Erythroblast (primary cell): Measurements from ENCODE around the gene TCEAL2.
"Not testable (repeated sequence)": the region's sequence is repeated elsewhere in the genome, so short reads cannot be mapped to it uniquely, and the experiment has no call there.

Experiments
- DNase-seq, 2 experiments: peaks; one replicate each; lab custom pipeline; 2025; lab: John Stamatoyannopoulos, UW
- GATA1 ChIP-seq: IDR thresholded peaks from 2 replicates; pipeline ENCODE4 v1.6.1; 2011; ENCODE audit warnings: low read depth, mild to moderate bottlenecking, control low read depth, low read length, moderate library complexity
- POLR2A ChIP-seq: IDR thresholded peaks from 2 replicates; pipeline ENCODE4 v1.6.1; 2011; ENCODE audit warnings: mild to moderate bottlenecking, low read length

The TCEAL2 gene

GRCh38 chrX:102125436-102125835 is at the start of gene TCEAL2:
TSS of gene TCEAL2 (plus strand) at chrX:102125679. CDS start at chrX:102126831, 1,152 bp downstream.
- DNase-seq = not testable (repeated sequence)

- no peak for TF ChIP-seq POLR2A
- TF ChIP-seq GATA1 = no peak
- no peak for DNase-seq
These were observed 48.1 kb upstream of the TCEAL2 start for GRCh38 chrX:102077426-102077825.

GRCh38 chrX:102085706-102086105 is 39.8 kb upstream of the TCEAL2 start:
- peak; percentile 0 to 12 for DNase-seq
- TF ChIP-seq POLR2A (no peak), GATA1 (no peak)

GRCh38 chrX:102113367-102113766 is 12.1 kb upstream of the TCEAL2 start:
- TF ChIP-seq GATA1 (no peak), POLR2A (no peak)
- DNase-seq = no peak

DNA sequence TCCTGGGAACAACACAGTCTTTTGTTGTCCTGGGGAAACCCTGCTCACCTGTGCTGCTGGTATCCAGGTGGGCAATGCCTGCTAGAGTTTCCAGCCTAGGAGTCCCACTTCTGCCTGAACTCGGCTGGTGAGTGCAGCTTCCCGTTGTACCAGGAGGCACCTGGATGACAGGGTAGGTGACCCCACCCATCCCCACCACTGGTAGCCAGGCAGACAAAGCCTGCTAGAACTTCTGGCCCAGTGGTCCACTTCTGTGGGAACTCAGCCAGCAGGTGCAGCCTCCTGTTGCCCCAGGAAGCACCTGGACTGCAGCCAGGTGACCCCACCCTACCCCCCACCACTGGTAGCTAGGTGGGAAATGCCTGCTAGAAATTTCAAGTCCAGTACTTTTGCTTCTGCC is 9.7 kb upstream of the TCEAL2 start:
- no peak for TF ChIP-seq POLR2A
- no peak for TF ChIP-seq GATA1
- no peak for DNase-seq

- not testable (repeated sequence) for DNase-seq
These were observed 465 bp upstream of the TCEAL2 start for GRCh38 chrX:102125014-102125413.

GRCh38 chrX:102126080-102126818 is 770 bp downstream of the TCEAL2 start:
- not testable (repeated sequence) for DNase-seq

DNA sequence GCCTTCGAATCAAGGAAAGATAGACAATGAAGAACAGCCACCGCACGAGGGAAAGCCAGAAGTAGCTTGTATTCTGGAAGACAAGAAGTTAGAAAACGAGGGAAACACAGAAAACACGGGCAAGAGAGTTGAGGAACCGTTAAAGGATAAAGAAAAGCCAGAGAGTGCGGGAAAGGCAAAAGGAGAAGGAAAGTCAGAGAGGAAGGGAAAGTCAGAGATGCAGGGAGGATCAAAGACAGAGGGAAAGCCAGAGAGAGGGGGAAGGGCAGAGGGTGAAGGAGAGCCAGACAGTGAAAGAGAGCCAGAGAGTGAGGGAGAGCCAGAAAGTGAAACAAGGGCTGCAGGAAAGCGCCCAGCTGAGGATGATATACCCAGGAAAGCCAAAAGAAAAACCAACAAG is 1.4 kb downstream of the TCEAL2 start:
- no peak for DNase-seq
- no peak for TF ChIP-seq POLR2A
- no peak for TF ChIP-seq GATA1

DNA sequence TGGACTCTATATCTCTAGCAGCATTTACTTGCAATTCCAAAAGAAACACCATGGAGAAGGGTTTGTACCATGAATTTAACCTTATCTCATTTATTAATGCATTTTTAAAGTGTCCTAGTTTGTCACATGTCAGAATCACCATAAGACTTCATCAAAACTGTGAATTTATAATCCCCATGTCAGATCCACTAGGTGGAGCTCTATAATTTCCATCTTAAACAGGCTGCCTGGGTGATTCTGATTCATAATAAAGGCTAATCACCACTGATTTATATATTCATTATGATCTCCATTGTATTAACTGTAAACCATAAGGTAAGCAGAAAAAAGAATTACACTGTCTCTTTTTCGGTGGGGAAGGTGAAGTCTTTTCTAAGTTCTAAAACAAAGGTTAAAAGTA is 4.0 kb downstream of the TCEAL2 start:
- TF ChIP-seq POLR2A (no peak), GATA1 (no peak)
- peak; percentile 0 to 3 for DNase-seq

DNA sequence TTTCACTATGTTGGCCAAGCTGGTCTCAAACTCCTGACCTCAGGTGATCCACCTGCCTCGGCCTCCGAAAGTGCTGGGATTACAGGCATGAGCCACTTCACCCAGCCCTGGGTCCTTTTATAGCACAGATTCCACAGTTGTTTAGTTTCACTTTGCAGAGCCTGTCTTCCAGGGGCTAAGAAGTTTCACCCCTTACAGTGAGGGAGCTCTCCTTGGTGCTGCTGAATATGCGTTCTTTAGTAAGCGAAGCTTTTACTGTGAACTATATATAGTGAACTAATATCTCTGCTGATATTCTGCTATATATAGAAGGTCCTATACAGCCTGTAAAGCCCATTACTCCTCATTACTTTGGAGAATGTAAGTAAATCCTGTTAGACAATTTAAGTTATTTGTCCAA is 12.6 kb downstream of the TCEAL2 start:
- DNase-seq = no peak
- TF ChIP-seq GATA1 (no peak), POLR2A (no peak)

DNA sequence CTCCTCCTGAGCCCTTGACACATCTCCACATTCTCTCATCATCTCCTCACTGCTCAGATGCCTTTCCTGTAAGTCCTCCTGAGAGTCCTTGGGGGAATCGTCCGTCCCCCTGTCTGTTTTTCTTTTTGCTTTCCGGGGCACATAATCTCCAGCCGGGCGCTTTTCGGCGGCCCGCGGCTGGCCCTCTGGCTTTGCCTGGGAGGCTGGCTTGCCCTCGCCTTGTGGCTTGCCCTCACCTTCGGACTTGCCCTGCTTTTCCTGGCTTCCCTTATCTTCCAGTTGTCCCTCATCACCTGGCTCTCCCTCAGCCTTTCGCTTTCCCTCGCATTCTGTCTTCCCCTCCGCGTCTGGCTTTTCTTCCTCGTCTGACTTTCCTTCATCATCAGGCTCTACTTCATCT is 15.4 kb downstream of the TCEAL2 start:
- DNase-seq = not testable (repeated sequence)

- DNase-seq = not testable (repeated sequence)
These were observed 16.2 kb downstream of the TCEAL2 start for GRCh38 chrX:102141631-102142030.

DNA sequence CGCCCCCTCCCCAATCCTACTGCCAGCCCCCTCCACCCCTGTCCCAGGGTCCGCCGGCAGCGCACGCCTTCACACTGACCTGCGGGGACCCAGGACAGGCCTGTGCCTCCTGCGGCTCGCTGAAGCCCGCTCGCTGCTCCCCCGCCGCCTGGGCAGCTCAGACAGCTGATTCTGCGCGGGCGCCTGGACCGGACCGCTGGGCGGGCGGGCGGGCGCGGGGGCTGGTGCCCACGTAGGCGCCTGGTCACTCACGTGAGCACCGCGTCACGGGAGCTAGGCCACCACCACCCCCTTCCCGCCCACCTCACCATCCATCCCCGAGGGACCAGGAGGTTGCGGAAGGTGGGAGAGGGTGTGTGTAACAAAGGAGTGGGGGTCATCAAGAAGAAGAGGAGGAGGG is 16.8 kb downstream of the TCEAL2 start, which contains the start of gene TCEAL6:
Gene TCEAL6, minus strand, starts transcription at position 208 of the 400 bp plus-strand sequence.
- not testable (repeated sequence) for DNase-seq

DNA sequence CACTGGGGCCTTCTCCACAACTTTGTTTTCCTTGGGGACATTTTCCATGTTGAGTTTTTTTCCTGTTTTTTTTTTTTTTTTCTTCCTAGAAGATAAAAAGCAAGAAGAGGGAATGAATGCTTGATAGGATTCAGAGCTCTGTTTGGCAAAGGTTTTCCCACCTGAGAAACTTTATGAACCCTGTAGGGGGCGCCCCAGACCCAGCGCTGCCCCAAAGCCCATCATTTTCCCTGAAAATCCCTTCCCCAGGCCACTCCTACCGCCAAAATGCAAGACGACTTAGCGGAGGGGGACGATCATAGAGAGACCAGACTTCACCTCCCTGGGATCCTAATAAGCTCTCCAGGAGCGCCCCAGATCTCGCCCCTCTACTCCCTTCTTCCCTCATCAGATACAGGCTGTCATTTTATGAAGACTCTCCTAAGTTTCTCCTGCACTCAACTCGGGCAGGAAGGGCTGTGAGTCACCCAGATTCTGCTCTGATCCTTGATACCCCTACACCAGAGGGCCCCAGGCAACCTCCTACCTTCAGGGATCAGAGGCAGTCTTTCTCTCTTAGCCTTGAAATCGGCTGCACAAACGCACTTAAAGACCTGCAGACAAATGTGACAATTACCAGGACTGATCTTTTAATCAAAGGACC is 28.9 kb downstream of the TCEAL2 start:
- TF ChIP-seq POLR2A = no peak
- TF ChIP-seq GATA1 = no peak
- no peak for DNase-seq

DNA sequence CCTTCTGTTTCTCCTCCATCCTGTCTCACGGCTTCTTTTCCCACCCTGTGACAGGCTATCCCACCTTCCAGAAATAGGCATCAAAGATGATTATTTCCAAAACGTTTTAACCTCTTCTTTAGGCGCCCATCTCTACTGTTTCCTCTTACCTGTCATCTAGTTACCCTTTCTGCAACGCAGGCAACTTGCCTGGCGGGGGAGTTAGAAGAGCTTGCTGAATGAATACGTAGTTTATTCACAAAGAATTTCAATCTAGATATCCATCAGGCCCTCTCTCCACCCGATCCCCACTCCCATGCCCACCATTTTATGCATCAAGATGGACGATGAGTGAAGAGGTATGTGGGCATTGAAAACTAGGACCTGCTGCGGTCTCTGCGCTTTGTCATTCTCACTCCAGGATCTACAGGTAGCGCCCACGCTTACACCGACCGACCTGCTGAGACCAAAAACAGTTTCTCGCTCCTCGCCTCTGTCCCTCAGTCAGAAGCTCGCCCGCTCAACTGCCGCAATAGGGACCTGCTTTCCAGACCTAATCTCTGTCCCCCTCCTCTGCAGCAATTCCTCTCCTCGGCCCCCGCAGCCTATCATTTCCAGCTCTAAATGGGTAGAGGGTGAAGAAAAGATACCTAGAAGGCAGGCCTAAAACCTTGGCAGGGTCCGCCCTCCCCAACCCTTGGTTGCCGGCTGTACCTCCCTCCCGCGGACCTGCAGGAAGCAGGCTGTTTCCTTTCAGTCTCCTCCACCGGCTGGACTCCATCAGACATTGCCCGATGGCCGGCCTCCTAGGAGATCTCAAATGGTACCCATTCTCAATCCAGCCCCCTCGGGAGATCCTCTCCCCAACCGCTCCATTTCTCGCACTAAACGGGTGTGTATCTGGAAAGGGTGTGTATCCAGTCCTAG is 29.7 kb downstream of the TCEAL2 start:
- no peak for DNase-seq
- TF ChIP-seq POLR2A (no peak), GATA1 (no peak)
